Neural progenitor cell (in vitro differentiated cells): ENCODE results near the gene SHROOM2. TPM values are rescaled to one million over a fixed set of nuclear protein-coding genes. Genes with fewer than 3 reads are reported as not detected.

Source experiments
- DNase-seq: peaks from one replicate; pipeline ENCODE4 v3.0.0-alpha.2; 2016; ENCODE audit warnings: low spot score
- H2AFZ ChIP-seq: fragments of 200-600 bp; sonication (generic); replicated peaks from 2 replicates; pipeline ENCODE4 v1.6.1; 2016; ENCODE audit warnings: antibody characterized with exemption
- H3F3A ChIP-seq: fragments of 200-600 bp; sonication (generic); 2 replicates; pipeline ENCODE4 v1.6.1; 2016; ENCODE audit warnings: antibody characterized with exemption, low read depth
- H3K27ac ChIP-seq: fragments of 200-600 bp; sonication (generic); 2 replicates; pipeline ENCODE4 v1.5.1; 2016; ENCODE audit warnings: mild to moderate bottlenecking
- H3K27me3 ChIP-seq: fragments of 200-600 bp; sonication (generic); 2 replicates; pipeline ENCODE4 v1.6.1; 2016; ENCODE audit warnings: mild to moderate bottlenecking, moderate library complexity
- H3K36me3 ChIP-seq: fragments of 200-600 bp; sonication (generic); 2 replicates; pipeline ENCODE4 v1.5.1; 2016
- H3K4me1 ChIP-seq: fragments of 200-600 bp; sonication (generic); 2 replicates; pipeline ENCODE4 v1.6.1; 2016; ENCODE audit warnings: mixed run types
- H3K4me2 ChIP-seq: fragments of 200-600 bp; sonication (generic); 2 replicates; pipeline ENCODE4 v1.6.1; 2016
- H3K4me3 ChIP-seq: fragments of 200-600 bp; sonication (generic); 2 replicates; pipeline ENCODE4 v1.5.1; 2016
- H3K79me2 ChIP-seq: fragments of 200-600 bp; sonication (generic); 2 replicates; pipeline ENCODE4 v1.6.1; 2016; ENCODE audit warnings: low read depth
- H3K9ac ChIP-seq: fragments of 200-600 bp; sonication (generic); 2 replicates; pipeline ENCODE4 v1.6.1; 2016
- H3K9me3 ChIP-seq: fragments of 200-600 bp; sonication (generic); 2 replicates; pipeline ENCODE4 v1.5.1; 2016; ENCODE audit warnings: low read depth
- H4K20me1 ChIP-seq: fragments of 200-600 bp; sonication (generic); 2 replicates; pipeline ENCODE4 v1.6.1; 2016; ENCODE audit warnings: low read depth
- H3K27ac Mint-ChIP-seq: 3 replicates; pipeline ENCODE4 v1.8.0; 2021; ENCODE audit warnings: mixed read lengths
- H3K27me3 Mint-ChIP-seq: 2 replicates; pipeline ENCODE4 v1.8.0; 2022; ENCODE audit warnings: low read depth, mild to moderate bottlenecking, inconsistent platforms, moderate library complexity, mixed read lengths; ENCODE audit not compliant: insufficient read depth
- H3K36me3 Mint-ChIP-seq: 3 replicates; pipeline ENCODE4 v1.8.0; 2021; ENCODE audit warnings: mixed read lengths
- H3K4me1 Mint-ChIP-seq: 3 replicates; pipeline ENCODE4 v1.8.0; 2021; ENCODE audit warnings: mixed read lengths
- H3K4me3 Mint-ChIP-seq: 3 replicates; pipeline ENCODE4 v1.8.0; 2021; ENCODE audit warnings: mild to moderate bottlenecking, moderate library complexity, mixed read lengths
- H3K9me3 Mint-ChIP-seq: 3 replicates; pipeline ENCODE4 v1.8.0; 2020; ENCODE audit warnings: mixed read lengths
- EZH2 ChIP-seq: fragments of 200-600 bp; sonication (generic); IDR thresholded peaks from 2 replicates; pipeline ENCODE4 v1.6.1; 2017; ENCODE audit warnings: antibody characterized with exemption, mild to moderate bottlenecking, moderate library complexity
- EZH2phosphoT487 ChIP-seq: fragments of 200-600 bp; sonication (generic); IDR thresholded peaks from 2 replicates; pipeline ENCODE4 v1.6.1; 2017; ENCODE audit warnings: antibody characterized with exemption
- total RNA-seq: library from RNA; depleted of rRNA; stranded (reverse); fragments of >200 nt; gene quantifications from 2 replicates; pipeline ENCODE4 v1.2.3, GENCODE V29; 2015; ENCODE audit warnings: low replicate concordance
- TF ChIP-seq, protein P1 (sequence below): fragments of 200-600 bp; sonication (generic); IDR thresholded peaks from 2 replicates; pipeline ENCODE4 v1.5.1; 2017; ENCODE audit warnings: antibody characterized with exemption, mild to moderate bottlenecking

SHROOM2 gene
- total RNA-seq, 1 donor from 2014 or later, result 9.1 TPM

- Histone ChIP-seq H3K79me2 (peaks cover 12% of the 10 kb centered on the region), H4K20me1 (no peaks in the 10 kb centered on the region), H3K4me1 (no peaks in the 10 kb centered on the region), H3K27me3 (no peaks in the 10 kb centered on the region), H3F3A (no peaks in the 10 kb centered on the region), H3K9ac (no peak overlapping the region), H3K4me3 (no peak overlapping the region), H3K4me2 (no peak overlapping the region), H3K36me3 (no peaks in the 10 kb centered on the region), H3K27ac (no peak overlapping the region), H3K9me3 (no peaks in the 10 kb centered on the region), H2AFZ (no peak overlapping the region)
- H3K4me1 Mint-ChIP-seq, result peaks cover 17% of the 10 kb centered on the region
- H3K36me3 Mint-ChIP-seq, result peaks cover 12% of the 10 kb centered on the region
- no peaks in the 10 kb centered on the region for H3K9me3 Mint-ChIP-seq
- no peak overlapping the region for H3K4me3 Mint-ChIP-seq
- DNase-seq, result peak; percentile 62
- H3K27ac Mint-ChIP-seq, result no peak overlapping the region
- TF ChIP-seq EZH2, result no peak
- no peak for TF ChIP-seq EZH2phosphoT487
- TF ChIP-seq, protein P1, sequence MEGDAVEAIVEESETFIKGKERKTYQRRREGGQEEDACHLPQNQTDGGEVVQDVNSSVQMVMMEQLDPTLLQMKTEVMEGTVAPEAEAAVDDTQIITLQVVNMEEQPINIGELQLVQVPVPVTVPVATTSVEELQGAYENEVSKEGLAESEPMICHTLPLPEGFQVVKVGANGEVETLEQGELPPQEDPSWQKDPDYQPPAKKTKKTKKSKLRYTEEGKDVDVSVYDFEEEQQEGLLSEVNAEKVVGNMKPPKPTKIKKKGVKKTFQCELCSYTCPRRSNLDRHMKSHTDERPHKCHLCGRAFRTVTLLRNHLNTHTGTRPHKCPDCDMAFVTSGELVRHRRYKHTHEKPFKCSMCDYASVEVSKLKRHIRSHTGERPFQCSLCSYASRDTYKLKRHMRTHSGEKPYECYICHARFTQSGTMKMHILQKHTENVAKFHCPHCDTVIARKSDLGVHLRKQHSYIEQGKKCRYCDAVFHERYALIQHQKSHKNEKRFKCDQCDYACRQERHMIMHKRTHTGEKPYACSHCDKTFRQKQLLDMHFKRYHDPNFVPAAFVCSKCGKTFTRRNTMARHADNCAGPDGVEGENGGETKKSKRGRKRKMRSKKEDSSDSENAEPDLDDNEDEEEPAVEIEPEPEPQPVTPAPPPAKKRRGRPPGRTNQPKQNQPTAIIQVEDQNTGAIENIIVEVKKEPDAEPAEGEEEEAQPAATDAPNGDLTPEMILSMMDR, result peak; percentile 66
- peaks cover 2% of the 10 kb centered on the region for H3K27me3 Mint-ChIP-seq
Measured at GRCh38 chrX:9885150-9885549, 98.9 kb downstream of the SHROOM2 start.

DNA sequence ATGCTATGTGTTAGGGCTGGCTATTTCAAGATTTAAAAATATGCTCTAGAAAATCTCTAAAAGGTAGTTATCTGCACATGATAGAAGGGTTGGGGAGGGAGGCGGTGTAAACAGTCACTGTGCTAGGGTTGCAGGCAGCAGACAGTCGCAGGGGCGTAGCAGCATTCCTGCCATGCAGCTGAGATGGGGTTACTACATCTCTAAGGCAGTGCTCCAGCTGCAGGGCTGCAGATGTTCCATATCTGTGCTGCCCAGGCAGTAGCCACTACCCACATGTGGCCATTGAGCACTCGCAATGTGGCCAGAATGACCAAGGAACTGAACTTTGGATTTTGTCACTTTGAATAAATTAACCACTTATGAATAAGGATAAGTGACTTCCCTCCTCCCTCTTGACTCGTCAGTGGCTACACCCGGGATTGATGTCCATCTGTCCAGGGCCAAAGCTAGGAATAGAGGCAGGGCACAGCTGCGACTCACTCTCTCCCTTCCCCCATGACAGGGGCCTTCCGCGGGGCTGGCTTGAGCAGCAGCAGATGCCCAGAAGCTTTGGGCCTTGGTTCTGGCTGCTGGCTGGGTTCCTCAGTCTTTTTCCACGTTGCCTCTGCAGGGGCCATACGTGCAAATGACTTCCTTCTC lies 101.5 kb downstream of the SHROOM2 start:
- peaks cover 2% of the 10 kb centered on the region for H3K9me3 Mint-ChIP-seq
- no peaks in the 10 kb centered on the region for H3K27me3 Mint-ChIP-seq
- H3K4me3 Mint-ChIP-seq, result no peak overlapping the region
- Histone ChIP-seq H3K4me3 (no peak overlapping the region), H3K79me2 (peaks cover 4% of the 10 kb centered on the region), H4K20me1 (no peaks in the 10 kb centered on the region), H3K4me1 (no peaks in the 10 kb centered on the region), H3K9ac (no peak overlapping the region), H2AFZ (no peak overlapping the region), H3K4me2 (no peak overlapping the region), H3K27ac (no peak overlapping the region), H3K36me3 (no peaks in the 10 kb centered on the region), H3K27me3 (no peaks in the 10 kb centered on the region), H3K9me3 (no peaks in the 10 kb centered on the region), H3F3A (no peaks in the 10 kb centered on the region)
- peaks cover 17% of the 10 kb centered on the region for H3K36me3 Mint-ChIP-seq
- no peak for DNase-seq
- peaks cover 16% of the 10 kb centered on the region for H3K4me1 Mint-ChIP-seq
- H3K27ac Mint-ChIP-seq, result no peak overlapping the region
- no peak for TF ChIP-seq EZH2

DNA sequence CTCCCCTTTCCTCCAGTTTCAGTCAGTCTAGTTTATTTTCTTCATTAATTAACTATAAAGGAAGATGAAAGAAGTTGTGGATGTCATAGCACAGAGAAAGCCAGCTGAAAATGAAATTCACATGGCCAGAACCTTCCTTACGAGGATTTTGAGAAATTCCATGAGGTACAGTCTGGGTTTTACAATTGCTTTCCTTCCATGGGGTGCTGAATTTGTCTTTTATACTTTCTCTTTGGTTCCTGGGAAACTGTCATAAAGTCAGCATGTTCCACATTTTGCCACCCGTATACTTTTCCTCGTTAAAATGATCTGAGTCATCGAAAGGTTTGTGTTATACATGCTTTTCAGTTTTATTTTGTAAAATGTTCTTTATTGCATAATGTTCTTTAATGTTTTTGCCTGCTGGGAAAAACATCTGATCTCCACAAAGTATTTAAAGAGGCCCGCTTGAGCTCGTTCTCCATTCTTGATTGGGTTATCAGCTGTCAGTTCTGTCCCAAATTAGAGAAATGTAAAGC lies 102.8 kb downstream of the SHROOM2 start:
- Histone ChIP-seq H3K9me3 (no peaks in the 10 kb centered on the region), H3K4me3 (no peak overlapping the region), H3K4me1 (no peaks in the 10 kb centered on the region), H3K27me3 (no peaks in the 10 kb centered on the region), H3K4me2 (no peak overlapping the region), H4K20me1 (no peaks in the 10 kb centered on the region), H3K79me2 (peaks cover 4% of the 10 kb centered on the region), H3K27ac (no peak overlapping the region), H3K9ac (no peak overlapping the region), H2AFZ (no peak overlapping the region), H3F3A (no peaks in the 10 kb centered on the region), H3K36me3 (no peaks in the 10 kb centered on the region)
- H3K9me3 Mint-ChIP-seq, result peaks cover 2% of the 10 kb centered on the region
- H3K4me1 Mint-ChIP-seq, result peaks cover 9% of the 10 kb centered on the region
- TF ChIP-seq EZH2 (no peak), EZH2phosphoT487 (no peak)
- TF ChIP-seq, protein P1, result no peak
- H3K27me3 Mint-ChIP-seq, result peaks cover 2% of the 10 kb centered on the region
- peaks cover 18% of the 10 kb centered on the region for H3K36me3 Mint-ChIP-seq
- no peak overlapping the region for H3K27ac Mint-ChIP-seq
- H3K4me3 Mint-ChIP-seq, result no peak overlapping the region
- no peak for DNase-seq

- no peaks in the 10 kb centered on the region for H3K9me3 ChIP-seq
- no peaks in the 10 kb centered on the region for H3F3A ChIP-seq
- no peak overlapping the region for H2AFZ ChIP-seq
- peaks cover 18% of the 10 kb centered on the region for H3K36me3 Mint-ChIP-seq
- H3K4me1 ChIP-seq, result no peaks in the 10 kb centered on the region
- H3K27ac ChIP-seq, result no peak overlapping the region
- H3K4me2 ChIP-seq, result no peak overlapping the region
- DNase-seq, result no peak
- H3K4me3 ChIP-seq, result no peak overlapping the region
- no peaks in the 10 kb centered on the region for H3K27me3 ChIP-seq
- H4K20me1 ChIP-seq, result no peaks in the 10 kb centered on the region
- H3K27me3 Mint-ChIP-seq, result peaks cover 4% of the 10 kb centered on the region
- H3K4me1 Mint-ChIP-seq, result peaks cover 5% of the 10 kb centered on the region
- no peak overlapping the region for H3K27ac Mint-ChIP-seq
- H3K79me2 ChIP-seq, result peaks cover 4% of the 10 kb centered on the region
- H3K4me3 Mint-ChIP-seq, result no peak overlapping the region
- H3K36me3 ChIP-seq, result no peaks in the 10 kb centered on the region
- no peak overlapping the region for H3K9ac ChIP-seq
- peaks cover 2% of the 10 kb centered on the region for H3K9me3 Mint-ChIP-seq
- TF ChIP-seq, protein P1, result no peak
- TF ChIP-seq EZH2phosphoT487 (no peak), EZH2 (no peak)
Measured at GRCh38 chrX:9890681-9891091, 104.5 kb downstream of the SHROOM2 start.
